ENCODE results near the gene CADM1. TPM values are rescaled to one million over a fixed set of nuclear protein-coding genes. Genes with fewer than 3 reads are reported as not detected.

The CADM1 gene
- total RNA-seq, 1 experiment from 2014 or later: 534 TPM

GRCh38 chr11:115444542-115444941 lies 59.7 kb downstream of the CADM1 start:
- TF ChIP-seq, protein P1, sequence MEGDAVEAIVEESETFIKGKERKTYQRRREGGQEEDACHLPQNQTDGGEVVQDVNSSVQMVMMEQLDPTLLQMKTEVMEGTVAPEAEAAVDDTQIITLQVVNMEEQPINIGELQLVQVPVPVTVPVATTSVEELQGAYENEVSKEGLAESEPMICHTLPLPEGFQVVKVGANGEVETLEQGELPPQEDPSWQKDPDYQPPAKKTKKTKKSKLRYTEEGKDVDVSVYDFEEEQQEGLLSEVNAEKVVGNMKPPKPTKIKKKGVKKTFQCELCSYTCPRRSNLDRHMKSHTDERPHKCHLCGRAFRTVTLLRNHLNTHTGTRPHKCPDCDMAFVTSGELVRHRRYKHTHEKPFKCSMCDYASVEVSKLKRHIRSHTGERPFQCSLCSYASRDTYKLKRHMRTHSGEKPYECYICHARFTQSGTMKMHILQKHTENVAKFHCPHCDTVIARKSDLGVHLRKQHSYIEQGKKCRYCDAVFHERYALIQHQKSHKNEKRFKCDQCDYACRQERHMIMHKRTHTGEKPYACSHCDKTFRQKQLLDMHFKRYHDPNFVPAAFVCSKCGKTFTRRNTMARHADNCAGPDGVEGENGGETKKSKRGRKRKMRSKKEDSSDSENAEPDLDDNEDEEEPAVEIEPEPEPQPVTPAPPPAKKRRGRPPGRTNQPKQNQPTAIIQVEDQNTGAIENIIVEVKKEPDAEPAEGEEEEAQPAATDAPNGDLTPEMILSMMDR (IDR thresholded peaks at IDR 0.05; ENCODE audit: insufficient read depth in 1 of 2, low read depth in 1 of 2, low read length in 1 of 2, severe bottlenecking in 1 of 2, unreplicated experiment in 1 of 2): no peak
- H3K4me1 ChIP-seq: no peaks in the 10 kb centered on the region
- ChIA-PET POLR2A (no interaction called here), CTCF (interaction anchor here (1.4 kb wide), 2 partner anchors 56 to 60 kb away, joined by 3 read pairs; partner anchors contain the start of gene CADM1)
- no peak overlapping the region for H3K4me3 ChIP-seq (ENCODE audit: low read depth, low read length)
- Mint-ChIP-seq H3K27me3 (ENCODE audit: insufficient read depth, unreplicated experiment) (no peaks in the 10 kb centered on the region), H3K9me3 (ENCODE audit: unreplicated experiment) (peaks cover 9% of the 10 kb centered on the region), H3K27ac (ENCODE audit: unreplicated experiment) (no peak overlapping the region), H3K4me3 (ENCODE audit: unreplicated experiment) (no peak overlapping the region), H3K4me1 (ENCODE audit: low read depth, unreplicated experiment) (peaks cover 10% of the 10 kb centered on the region), H3K36me3 (ENCODE audit: insufficient read depth, unreplicated experiment) (peaks cover 26% of the 10 kb centered on the region)
- BruUV-seq (replicated peaks): no TSS peak
- DNase-seq: no peak
- no peaks in the 10 kb centered on the region for H3K36me3 ChIP-seq (ENCODE audit: control insufficient read depth, insufficient read depth, low read length)
- H3K27me3 ChIP-seq (replicated peaks; ENCODE audit: control insufficient read depth, insufficient read depth, low read length): no peaks in the 10 kb centered on the region
- H3K9me3 ChIP-seq: peaks cover 15% of the 10 kb centered on the region
- intact Hi-C loops (cut with micrococcal nuclease; ENCODE audit: unreplicated experiment): no loop called here

DNA sequence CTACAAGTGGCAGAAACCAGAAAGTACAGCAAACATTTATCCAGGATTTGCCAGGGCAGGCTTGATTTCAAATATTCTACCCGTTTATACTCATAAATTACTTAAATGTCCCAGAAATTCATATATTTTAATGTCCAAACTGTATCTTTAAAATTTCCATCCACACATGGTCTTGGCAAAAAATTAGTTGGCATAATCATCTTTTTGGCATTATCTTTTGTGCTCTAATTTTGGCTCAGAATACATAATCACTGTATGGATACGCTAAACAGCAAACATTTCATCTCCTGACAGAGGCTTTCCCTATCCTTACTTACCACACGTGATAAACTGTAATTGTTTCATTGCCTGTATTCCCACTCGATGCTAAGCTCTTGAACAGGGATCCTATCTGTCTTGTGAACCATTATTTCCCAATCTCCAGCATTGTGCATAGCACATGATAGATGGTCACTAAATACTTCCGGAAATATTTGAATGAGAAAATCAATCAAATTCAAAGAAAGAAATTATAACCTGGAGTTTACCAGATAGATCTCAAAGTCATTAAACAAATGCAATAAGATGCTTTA lies 64.2 kb downstream of the CADM1 start:
- Histone ChIP-seq H3K27me3 (replicated peaks; ENCODE audit: control insufficient read depth, insufficient read depth, low read length) (no peaks in the 10 kb centered on the region), H3K9me3 (no peaks in the 10 kb centered on the region), H3K4me1 (no peaks in the 10 kb centered on the region), H3K36me3 (ENCODE audit: control insufficient read depth, insufficient read depth, low read length) (no peaks in the 10 kb centered on the region), H3K4me3 (ENCODE audit: low read depth, low read length) (no peak overlapping the region)
- Mint-ChIP-seq H3K4me1 (ENCODE audit: low read depth, unreplicated experiment) (peaks cover 19% of the 10 kb centered on the region), H3K9me3 (ENCODE audit: unreplicated experiment) (no peaks in the 10 kb centered on the region), H3K27me3 (ENCODE audit: insufficient read depth, unreplicated experiment) (no peaks in the 10 kb centered on the region), H3K27ac (ENCODE audit: unreplicated experiment) (no peak overlapping the region), H3K36me3 (ENCODE audit: insufficient read depth, unreplicated experiment) (peaks cover 41% of the 10 kb centered on the region), H3K4me3 (ENCODE audit: unreplicated experiment) (no peak overlapping the region)
- BruUV-seq (replicated peaks): no TSS peak
- ChIA-PET POLR2A (no interaction called here), CTCF (no interaction called here)
- TF ChIP-seq, protein P1 (IDR thresholded peaks at IDR 0.05; ENCODE audit: insufficient read depth in 1 of 2, low read depth in 1 of 2, low read length in 1 of 2, severe bottlenecking in 1 of 2, unreplicated experiment in 1 of 2): no peak
- no peak for DNase-seq
- intact Hi-C loops (cut with micrococcal nuclease; ENCODE audit: unreplicated experiment): no loop called here

GRCh38 chr11:115439385-115439784 lies 64.8 kb downstream of the CADM1 start:
- no peak for DNase-seq
- Mint-ChIP-seq H3K27ac (ENCODE audit: unreplicated experiment) (no peak overlapping the region), H3K4me1 (ENCODE audit: low read depth, unreplicated experiment) (peaks cover 19% of the 10 kb centered on the region), H3K9me3 (ENCODE audit: unreplicated experiment) (no peaks in the 10 kb centered on the region), H3K4me3 (ENCODE audit: unreplicated experiment) (no peak overlapping the region), H3K36me3 (ENCODE audit: insufficient read depth, unreplicated experiment) (peaks cover 36% of the 10 kb centered on the region), H3K27me3 (ENCODE audit: insufficient read depth, unreplicated experiment) (no peaks in the 10 kb centered on the region)
- intact Hi-C loops (cut with micrococcal nuclease; ENCODE audit: unreplicated experiment): no loop called here
- Histone ChIP-seq H3K9me3 (no peaks in the 10 kb centered on the region), H3K4me3 (ENCODE audit: low read depth, low read length) (no peak overlapping the region), H3K27me3 (replicated peaks; ENCODE audit: control insufficient read depth, insufficient read depth, low read length) (no peaks in the 10 kb centered on the region), H3K36me3 (ENCODE audit: control insufficient read depth, insufficient read depth, low read length) (no peaks in the 10 kb centered on the region), H3K4me1 (no peaks in the 10 kb centered on the region)
- TF ChIP-seq, protein P1 (IDR thresholded peaks at IDR 0.05; ENCODE audit: insufficient read depth in 1 of 2, low read depth in 1 of 2, low read length in 1 of 2, severe bottlenecking in 1 of 2, unreplicated experiment in 1 of 2): no peak
- no TSS peak for BruUV-seq (replicated peaks)
- ChIA-PET CTCF (no interaction called here), POLR2A (interaction anchor here (1.1 kb wide), 1 partner anchor 49 kb away, joined by 3 read pairs; no protein-coding TSS in a partner anchor)

All from Caco-2 (cell line).